Bladder microvascular endothelial cell (primary cell): Measurements from ENCODE around the gene CETN2. TPM values are rescaled to one million over a fixed set of nuclear protein-coding genes. Genes with fewer than 3 reads are reported as not detected.

Experiments
- total RNA-seq: library from RNA; depleted of rRNA; stranded (reverse); fragments of >200 nt; gene quantifications from 2 replicates; pipeline ENCODE4 v1.2.3, GENCODE V29; 2014

The CETN2 gene
- total RNA-seq: 16.8 and 18.1 TPM in 2 replicates

DNA sequence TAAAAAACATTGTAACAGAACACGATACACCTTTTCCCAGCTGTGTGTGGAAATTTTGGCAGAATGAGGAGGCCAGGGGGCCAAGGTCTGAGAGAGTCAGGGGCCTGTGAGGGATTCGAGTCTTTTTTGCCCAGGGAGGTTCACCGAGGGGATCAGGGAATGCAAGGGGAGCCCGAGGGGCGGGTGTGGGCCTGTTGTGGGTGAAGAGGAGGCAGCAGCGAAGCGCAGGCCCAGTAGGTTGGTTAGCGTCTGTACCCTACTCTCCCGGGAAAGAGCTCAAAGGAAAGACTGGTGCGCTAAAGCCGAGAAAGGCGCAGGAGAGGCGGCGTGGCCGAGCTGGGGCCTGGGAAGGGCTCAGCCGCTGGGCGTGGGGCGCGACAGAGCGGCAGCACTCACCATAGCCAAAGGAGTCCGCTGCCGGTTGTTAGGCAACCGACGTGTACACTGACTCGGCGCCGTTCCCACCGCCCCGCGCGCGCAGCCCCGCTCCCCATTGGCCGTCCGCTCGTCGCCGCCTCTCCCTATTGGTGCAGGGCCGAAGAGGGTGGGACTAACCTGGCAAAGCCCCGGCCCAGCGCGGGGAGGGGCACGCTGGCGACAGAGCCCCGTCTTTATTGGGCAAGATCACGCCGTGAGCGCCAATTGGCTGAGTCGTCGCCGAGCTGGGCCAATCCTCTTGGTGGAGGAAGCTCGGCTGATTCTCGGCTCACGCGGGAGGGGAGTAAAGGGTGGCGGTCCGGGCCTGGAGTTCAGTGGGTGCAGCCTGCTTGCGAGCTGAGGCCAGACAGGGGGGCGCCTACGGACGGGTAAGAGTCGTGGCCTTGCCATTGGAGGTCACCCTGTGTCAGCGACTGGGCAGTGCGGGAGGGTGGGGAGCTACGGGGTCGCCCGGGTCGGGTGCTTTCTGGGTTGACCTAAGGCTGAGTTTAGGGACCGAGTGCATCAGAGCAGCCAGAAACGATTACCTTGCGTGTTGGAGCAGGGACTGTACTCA lies at the start of gene CETN2, which contains the start of gene NSDHL:
Gene CETN2 (minus strand): TSS at position 446 of the 994 bp plus-strand sequence. CDS start 47 bp downstream, at position 399.
Gene NSDHL (plus strand): TSS at position 752 of the 994 bp plus-strand sequence. CDS start 15,262 bp downstream, outside the sequence.

Other genes with a start within 250 kb of the CETN2 start
- not detected in 2 replicates for gene GABRQ, start 192.9 kb downstream of the CETN2 start, total RNA-seq
- not detected in 2 replicates for gene MAGEA3, start 132.0 kb downstream of the CETN2 start, total RNA-seq
- not detected in 2 replicates for gene CSAG2, start 121.5 kb downstream of the CETN2 start, total RNA-seq
- gene MAGEA2B, start 116.1 kb downstream of the CETN2 start, total RNA-seq: not detected in 2 replicates
- not detected in 2 replicates for gene CSAG1, start 97.0 kb downstream of the CETN2 start, total RNA-seq
- not detected in 2 replicates for gene MAGEA12, start 97.0 kb downstream of the CETN2 start, total RNA-seq
- gene MAGEA2, start 76.9 kb downstream of the CETN2 start, total RNA-seq: not detected in 2 replicates
- gene CSAG3, start 71.5 kb downstream of the CETN2 start, total RNA-seq: not detected in 2 replicates
- gene MAGEA6, start 61.1 kb downstream of the CETN2 start, total RNA-seq: not detected in 2 replicates
- 12.5 and 16.4 TPM in 2 replicates for gene NSDHL, start 306 bp upstream of the CETN2 start, total RNA-seq
- 5.3 and 15.4 TPM in 2 replicates for gene ZNF185, start 67.3 kb upstream of the CETN2 start, total RNA-seq
- not detected in 2 replicates for gene PNMA5, start 163.4 kb upstream of the CETN2 start, total RNA-seq
- gene PNMA3, start 225.7 kb upstream of the CETN2 start, total RNA-seq: 0.06 TPM in 1 of 2 replicates, not detected in the other
- gene PNMA6A, start 241.7 kb upstream of the CETN2 start, total RNA-seq: 0.32 and 0.94 TPM in 2 replicates